ENCODE data around the gene MYOF. TPM values are rescaled to one million over a fixed set of nuclear protein-coding genes. Genes with fewer than 3 reads are reported as not detected.

MYOF gene
- total RNA-seq, 1 donor from 2014 or later, result 30.4 TPM

DNA sequence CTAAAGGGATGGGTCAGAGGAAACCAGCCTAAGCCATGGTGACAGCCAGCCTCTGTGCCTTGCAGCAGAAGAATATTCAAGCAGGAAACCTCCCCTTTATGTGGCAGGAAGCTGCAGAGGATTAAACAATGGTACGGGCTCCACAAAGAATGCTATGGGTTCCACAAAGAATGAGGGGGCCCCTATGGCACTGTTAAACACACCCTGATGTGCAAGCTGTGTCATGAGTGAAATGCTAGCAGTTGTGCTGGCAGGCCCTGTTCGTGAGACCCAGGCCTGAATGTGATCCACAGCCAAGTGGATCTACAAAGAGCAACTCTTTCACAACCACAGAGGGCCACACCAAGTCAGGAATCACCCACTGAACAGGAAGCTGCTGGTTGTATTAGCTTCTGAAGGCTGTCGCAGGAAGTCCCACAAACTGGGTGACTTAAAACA is 68.9 kb downstream of the MYOF start:
- intact Hi-C loops (cut with DNase I), result no loop called here
- no peak for ATAC-seq (ENCODE audit: poor library complexity)
- DNase-seq, result no peak

DNA sequence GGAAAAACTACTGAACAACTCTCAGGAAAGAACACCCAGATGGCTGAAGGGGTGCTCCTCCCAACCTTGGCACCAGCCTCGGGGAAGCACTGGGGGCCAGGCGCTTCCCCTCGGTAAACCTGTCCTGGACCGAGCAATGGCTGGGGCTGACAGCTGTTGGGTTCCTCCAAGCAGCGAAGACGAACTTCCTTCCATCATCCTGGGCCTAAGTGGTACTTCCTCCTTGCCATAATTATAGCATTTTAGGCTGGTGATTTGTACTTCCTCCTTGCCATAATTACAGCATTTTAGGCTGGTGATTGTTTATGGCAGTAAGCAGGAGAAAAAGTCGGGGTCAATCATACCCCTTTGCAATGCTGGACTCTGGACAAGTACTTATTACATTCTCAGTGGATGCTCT is 69.3 kb downstream of the MYOF start:
- DNase-seq (no peak), ATAC-seq (ENCODE audit: poor library complexity) (no peak)

DNA sequence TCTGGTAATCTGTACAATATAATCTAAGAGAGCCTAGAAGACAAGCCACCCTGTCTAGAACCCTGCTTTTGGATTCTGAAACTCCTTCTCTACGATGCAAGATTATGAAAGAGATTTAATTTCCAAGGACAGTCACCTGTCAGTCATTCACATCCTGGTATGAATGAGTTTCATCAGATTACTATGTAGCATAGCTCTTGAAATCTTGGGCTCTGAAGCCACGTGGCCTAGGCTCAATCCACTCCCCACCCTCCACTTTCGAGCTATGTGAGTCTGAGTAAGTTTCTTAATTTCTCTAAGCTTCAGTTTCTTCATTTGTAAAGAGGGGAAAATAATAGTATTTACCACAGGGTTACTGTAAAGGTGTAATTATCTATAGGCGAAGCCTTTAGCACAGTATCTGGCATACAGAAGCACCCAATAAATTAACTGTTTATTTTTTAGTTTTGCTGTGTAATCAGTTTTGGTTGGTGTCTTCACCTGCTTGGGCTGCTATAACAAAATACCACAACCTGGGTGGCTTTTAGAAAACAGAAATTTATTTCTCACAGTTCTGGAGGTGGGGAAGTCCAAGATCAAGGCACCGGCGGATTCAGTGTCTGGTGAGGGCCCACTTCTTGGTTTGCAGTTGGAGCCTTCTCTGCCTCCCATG is 71.3 kb downstream of the MYOF start:
- ATAC-seq (ENCODE audit: poor library complexity) (no peak), DNase-seq (no peak)
- intact Hi-C loops (cut with DNase I), result no loop called here

More for the DNA sequence above, 69.3 kb downstream of the MYOF start:
- intact Hi-C loops (cut with DNase I), result no loop called here

DNA sequence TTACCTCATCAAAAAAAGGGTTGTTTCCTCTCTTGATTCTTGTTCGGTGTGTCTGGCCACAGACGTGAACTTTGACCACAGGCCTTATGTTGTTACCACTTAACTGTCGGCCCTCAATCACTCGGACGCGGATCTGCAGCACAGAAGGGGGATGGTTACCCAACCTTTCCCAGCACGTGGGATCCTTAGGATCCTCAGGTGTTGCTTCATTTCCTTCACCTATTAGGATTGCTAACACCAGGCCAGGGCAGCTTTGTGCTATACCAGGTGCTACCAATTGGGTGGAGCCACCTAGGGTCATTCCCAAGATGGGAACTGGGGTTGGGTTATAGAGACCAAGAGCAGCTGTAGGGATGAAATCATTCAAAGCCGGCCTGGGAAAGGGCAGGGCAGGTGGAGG is 73.4 kb downstream of the MYOF start:
- intact Hi-C loops (cut with DNase I), result no loop called here

DNA sequence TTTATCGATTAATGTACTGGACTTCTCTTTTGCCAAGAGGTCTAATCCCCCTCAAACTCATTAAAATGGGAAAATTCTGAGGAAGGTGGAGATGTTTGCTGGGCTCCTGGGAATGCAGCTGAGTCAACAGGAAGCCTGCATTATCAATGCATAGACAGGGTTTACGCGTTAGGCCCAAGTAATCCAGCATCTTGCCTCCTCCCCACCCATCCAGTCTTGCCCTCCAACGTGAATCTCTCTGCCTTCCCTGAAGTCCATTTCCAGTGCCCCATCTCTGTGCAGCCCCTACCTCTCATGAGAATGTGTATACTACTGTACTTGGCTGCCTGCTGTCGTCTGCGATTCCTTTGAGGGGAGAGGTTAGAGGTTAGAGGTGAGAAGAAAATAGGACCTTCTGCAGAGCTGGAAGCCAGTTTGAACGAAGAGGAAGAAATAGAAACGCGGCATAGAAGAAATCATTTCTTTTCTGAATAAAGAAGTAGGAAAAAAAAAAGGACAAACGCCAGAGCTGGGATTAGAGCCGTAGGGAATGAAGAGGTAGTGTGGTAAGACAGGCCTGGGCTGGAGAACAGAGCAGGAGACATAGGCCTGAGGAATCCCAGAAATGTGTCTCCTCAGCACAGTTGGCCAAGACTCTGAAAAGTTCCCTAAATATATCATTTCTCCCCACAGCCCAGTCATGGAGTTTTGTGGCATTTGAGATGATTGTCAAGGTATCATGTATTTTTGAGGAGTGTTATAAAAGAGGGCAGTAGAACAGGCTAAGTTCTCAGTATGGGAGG is 75.6 kb downstream of the MYOF start:
- no peak for DNase-seq
- intact Hi-C loops (cut with DNase I), result no loop called here
- ATAC-seq (ENCODE audit: poor library complexity), result no peak

More for the DNA sequence above, 73.4 kb downstream of the MYOF start:
- DNase-seq (no peak), ATAC-seq (ENCODE audit: poor library complexity) (no peak)

DNA sequence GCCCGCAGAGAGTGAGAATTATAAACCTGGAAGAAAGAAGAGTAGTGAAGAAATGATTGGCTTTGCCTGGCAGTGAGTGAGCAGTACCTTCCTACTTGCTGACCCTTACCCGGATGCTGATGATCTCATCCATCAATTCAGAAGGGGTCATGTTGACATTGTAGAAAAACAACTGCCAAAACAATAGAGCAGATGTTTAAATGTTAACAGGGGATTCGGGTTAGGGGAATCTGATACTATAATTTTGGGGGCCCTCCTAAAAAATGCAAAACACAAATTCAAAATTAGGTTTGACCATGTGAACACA is 78.1 kb downstream of the MYOF start:
- intact Hi-C loops (cut with DNase I), result no loop called here
- no peak for DNase-seq
- no peak for ATAC-seq (ENCODE audit: poor library complexity)

DNA sequence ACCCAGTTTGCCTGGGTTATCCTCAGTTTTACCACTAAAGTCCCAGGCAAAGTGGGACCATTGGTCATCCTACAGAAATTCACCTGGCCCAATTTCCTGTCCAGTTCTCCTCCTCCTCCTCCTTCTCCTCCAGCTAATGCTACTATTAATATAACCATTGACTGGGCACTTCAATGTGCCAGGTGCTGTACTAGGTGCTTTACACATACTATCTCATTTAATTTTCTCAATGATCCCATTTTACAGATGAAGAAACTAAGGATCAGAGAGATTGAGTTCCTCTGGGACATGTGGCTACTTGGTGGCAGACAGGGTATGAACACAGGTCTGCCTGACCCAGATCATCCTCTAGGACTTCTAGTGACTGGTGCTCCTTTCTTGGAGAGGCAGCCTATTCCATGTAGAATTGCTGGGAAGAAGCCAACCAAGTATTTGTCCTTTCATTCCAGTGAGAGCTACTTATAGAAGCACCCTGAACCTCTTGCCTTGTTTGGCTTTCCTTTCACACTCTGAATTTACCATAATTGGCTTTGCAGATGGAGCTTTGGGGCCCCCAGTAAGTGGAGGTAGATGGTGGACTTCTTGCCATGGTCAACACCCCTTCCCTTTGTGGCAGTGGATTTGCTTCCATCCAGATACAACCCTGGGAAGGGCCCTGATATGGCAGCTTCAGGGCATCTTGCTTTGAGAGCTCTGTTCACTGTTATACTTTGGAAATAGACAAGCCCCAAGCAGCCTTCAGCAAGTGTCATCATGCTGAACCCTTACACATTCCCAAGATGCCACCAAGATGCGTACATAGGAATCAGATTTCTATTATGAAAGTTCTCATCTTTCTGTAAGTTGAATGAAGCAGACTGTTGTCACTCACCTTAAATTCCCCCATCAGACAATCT is 78.7 kb downstream of the MYOF start:
- no peak for ATAC-seq (ENCODE audit: poor library complexity)
- intact Hi-C loops (cut with DNase I), result no loop called here
- no peak for DNase-seq

DNA sequence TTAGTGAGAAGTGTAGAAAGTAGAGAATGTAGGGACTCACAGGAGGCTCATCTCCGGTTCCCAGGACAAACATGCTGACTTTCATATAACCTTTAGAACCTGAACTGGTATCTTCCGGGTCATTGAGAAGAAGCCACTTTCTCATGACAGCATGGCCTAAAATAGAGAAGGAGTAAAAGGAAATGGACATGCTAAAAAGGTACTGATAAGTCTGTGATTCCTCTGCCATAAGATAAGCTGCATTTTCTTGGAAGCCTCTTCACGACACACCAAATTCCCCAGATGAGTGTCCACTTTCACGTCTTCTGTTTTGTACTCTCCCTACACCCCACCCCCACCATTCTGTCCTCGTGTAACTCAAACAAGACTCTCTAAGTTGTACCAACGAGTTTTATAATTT is 79.9 kb downstream of the MYOF start:
- no peak for DNase-seq
- ATAC-seq (ENCODE audit: poor library complexity), result peak; percentile 32
- intact Hi-C loops (cut with DNase I), result no loop called here

DNA sequence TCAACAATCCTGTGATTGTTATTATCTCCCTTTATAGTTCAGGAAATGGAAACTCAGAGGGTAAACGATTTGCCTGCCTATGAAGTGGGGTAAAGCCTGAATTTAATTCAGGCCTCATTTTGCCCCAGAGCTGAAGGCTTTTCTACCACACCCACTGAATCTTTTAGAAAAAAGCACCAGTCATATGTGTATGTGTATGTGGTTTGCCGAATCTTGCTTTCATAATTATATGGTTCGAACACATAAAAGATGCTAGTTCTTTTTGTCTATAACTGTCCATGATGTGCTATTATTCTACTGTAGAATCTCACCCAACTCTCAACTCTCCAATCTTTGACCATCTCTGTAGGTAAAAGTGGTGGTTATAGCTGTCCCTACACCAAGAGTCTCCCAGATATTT is 83.6 kb downstream of the MYOF start:
- DNase-seq (no peak), ATAC-seq (ENCODE audit: poor library complexity) (no peak)
- intact Hi-C loops (cut with DNase I), result no loop called here

DNA sequence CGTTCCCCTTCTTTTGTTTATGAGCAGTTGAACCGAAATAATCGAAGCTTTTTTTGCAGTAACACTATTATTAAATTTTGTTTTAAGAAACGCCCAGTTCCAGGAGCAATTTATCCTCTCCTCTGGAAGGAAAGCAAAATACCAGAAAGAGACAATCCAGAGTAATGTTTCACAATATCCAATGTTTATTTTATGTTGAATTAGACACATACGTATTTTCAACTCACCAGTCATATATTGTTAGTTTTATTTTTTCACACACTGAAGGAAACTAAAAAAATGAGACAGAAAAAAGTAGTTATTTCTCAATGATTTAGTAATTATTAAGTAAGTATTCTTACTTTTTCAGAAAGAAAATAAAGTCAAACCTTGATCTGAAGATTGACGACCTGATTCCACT is 85.1 kb downstream of the MYOF start:
- intact Hi-C loops (cut with DNase I), result no loop called here

DNA sequence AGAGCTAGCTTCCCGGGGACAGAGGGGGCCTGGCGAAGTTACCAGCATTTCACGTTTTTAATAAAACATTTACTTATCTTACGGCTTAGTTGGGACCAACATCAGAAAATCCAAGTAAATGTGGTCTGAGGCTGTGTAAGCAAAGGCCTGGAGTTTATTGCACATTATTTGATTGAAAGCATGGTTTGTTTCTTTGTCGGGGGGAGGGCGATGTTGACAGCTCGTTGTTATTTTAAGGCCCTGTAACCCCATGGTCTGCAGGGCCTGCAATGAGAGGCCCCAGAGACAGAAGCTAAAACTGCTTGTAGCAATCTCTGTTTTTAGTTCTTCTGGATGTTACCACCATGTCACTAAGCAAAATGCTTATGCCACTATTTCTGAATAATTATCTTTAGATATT is 88.9 kb downstream of the MYOF start:
- ATAC-seq (ENCODE audit: poor library complexity), result peak; percentile 59
- no peak for DNase-seq
- intact Hi-C loops (cut with DNase I), result no loop called here

More for the DNA sequence above, 85.1 kb downstream of the MYOF start:
- ATAC-seq (ENCODE audit: poor library complexity) (no peak), DNase-seq (no peak)

DNA sequence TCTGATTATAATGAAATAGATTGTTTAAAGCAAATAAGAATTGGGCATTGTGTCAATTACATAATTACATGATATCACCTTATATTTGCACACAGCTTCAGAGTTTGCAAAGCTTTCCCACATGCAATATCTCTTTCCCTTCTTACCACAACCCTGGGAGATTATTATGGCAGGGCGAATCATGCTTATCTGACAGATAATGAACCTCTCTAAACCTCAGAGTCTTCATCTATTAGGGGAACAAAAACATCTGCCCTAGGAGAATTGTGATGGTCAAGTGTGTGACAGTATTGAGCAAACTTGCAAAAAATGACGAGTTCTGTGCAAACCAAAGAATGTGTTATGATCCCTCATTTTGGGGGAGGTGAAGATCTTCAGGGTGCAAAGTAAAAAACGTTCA is 90.0 kb downstream of the MYOF start:
- intact Hi-C loops (cut with DNase I), result no loop called here
- ATAC-seq (ENCODE audit: poor library complexity) (no peak), DNase-seq (no peak)

DNA sequence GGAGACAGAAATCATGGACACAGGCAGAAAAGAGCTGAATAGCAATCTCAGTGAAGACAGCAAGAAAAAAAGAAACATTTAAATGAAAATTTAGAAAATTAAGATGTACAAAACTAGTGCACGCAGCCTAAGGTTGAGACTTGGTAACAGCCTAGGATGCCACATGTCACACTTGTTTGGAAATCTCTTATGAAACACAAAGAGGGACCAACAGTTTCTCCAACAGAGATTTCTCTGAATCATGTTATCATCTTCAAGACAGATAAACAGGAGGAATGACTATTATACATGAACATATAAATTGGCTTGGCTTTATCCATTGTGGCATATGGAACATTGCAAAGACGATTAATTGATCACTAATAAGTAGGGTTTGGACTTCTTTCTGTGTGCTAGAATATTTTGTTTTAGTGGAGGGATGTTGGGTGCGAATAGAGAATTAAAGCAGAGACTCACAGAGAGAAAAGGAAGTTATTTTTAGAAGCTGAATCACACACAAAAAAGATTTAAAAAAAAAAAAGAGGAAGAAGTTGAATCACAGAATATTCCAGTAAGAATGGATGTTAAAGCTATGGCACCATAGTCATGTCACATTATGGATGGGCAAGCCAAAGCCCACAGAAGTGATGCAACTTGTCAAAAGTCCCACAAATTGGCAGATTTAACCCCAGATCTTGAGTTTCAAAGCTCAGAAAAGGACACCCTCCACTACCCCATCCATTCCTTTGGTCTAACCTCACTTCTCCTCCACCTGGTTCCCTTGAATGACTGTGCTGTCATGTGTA is 91.6 kb downstream of the MYOF start:
- intact Hi-C loops (cut with DNase I), result no loop called here
- DNase-seq (no peak), ATAC-seq (ENCODE audit: poor library complexity) (no peak)

DNA sequence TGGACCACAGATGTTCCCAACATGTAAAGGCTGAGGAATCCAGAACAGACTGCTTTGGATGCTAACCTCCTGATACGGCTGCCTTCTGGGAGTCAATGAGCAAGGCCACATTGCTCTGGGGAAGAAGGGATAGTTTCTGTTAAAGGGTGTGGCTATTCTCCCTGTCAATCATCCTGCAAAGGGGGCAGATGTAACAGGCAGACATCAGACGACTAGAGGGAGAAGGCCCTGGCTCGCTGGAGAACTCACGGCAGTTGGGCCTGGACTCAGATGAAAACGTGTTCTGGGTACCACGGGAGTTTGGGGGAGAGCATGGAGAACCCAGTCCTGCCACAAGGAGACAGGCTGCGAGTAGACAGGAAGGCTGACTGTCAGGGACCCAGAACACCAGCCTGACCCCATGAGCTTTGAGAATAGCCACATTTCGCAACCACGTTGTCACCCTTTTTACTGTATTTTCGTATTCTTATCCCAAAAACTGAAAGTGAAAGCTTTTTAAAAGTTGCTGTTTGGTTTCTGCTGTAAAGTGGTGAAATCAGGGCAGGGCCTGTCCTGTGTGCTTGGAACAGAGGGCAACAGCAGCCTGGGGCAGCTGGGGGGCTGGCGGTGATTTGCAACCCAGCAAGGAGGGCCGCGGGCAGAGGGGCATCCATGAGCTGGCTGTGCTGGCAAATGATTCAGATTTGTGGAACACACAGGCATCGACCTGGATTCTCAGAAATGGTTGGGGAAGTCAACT is 95.3 kb downstream of the MYOF start:
- ATAC-seq (ENCODE audit: poor library complexity) (peak; percentile 61), DNase-seq (no peak)
- intact Hi-C loops (cut with DNase I), result no loop called here

DNA sequence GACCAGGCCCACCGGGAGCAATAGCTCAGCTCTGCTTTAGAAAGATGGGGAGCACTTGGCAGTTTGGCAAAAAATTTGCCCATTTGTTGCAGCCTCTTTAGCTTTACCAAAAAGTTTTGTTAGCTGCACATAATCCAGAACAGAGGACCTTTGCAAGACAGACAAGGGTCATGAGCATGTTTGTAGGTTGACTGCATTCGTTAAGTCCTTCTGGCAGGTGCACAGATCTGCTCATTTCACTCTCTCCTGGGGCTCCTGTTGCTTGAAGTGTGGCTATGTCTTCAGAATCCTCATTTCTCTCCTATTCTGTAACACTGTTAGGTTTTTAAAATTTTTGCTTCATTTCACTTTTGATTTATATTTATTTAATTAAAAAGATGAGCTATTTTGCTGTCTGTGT is 96.8 kb downstream of the MYOF start:
- no peak for ATAC-seq (ENCODE audit: poor library complexity)
- intact Hi-C loops (cut with DNase I), result no loop called here
- DNase-seq, result no peak

DNA sequence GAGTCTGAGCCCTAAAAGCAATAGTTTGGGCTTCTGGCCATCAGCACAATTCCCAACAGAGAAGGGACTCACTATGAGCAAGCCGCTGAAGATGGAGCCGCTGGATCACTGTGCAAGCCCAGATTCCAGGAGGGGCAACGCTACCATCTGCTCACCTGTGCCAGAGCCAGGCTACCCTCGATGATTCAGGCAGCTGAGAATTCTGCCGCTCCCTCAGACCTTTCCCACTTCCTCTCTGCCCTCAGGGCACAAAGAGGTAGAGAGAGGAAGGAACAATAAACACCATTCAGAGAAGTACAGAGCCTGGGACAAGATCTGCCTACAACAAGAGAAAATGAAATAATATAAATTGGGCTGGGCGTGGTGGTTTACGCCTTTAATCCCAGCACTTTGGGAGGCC is 98.1 kb downstream of the MYOF start:
- ATAC-seq (ENCODE audit: poor library complexity) (no peak), DNase-seq (no peak)
- intact Hi-C loops (cut with DNase I), result no loop called here

DNA sequence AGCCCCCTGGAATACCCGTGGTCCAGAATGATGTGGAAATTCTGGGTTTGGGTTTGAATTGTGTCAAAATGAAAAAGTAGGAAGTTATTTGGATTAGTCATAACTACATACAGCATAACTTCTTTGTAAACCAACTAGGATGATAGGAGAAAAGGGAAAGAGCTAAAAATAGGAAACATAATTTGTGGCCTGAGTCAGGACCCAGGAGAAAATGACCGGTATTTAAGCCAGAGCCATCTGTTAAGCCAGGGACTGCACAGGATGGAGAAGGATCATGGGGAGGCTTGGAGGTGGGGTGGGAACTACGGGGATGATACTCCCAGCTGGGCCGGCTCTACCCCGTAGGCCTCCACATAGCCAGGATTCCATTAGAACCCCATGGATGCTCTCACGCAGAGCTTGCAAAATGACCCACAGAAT is 98.6 kb downstream of the MYOF start:
- intact Hi-C loops (cut with DNase I), result no loop called here
- DNase-seq (no peak), ATAC-seq (ENCODE audit: poor library complexity) (no peak)

Measured in Right ventricle myocardium superior (tissue), 1 donor.